HG03469 (cell line): ENCODE data around the gene SUB1.
"Not testable (repeated sequence)": the region's sequence is repeated elsewhere in the genome, so short reads cannot be mapped to it uniquely, and the experiment has no call there.

Experiments used
- ATAC-seq: cut with Tn5 transposase; IDR thresholded peaks from one replicate; pipeline ENCODE4 v1.9.1; 2021; ENCODE audit warnings: mild to moderate bottlenecking, moderate library complexity, moderate number of reproducible peaks; ENCODE audit not compliant: unreplicated experiment

The SUB1 gene

DNA sequence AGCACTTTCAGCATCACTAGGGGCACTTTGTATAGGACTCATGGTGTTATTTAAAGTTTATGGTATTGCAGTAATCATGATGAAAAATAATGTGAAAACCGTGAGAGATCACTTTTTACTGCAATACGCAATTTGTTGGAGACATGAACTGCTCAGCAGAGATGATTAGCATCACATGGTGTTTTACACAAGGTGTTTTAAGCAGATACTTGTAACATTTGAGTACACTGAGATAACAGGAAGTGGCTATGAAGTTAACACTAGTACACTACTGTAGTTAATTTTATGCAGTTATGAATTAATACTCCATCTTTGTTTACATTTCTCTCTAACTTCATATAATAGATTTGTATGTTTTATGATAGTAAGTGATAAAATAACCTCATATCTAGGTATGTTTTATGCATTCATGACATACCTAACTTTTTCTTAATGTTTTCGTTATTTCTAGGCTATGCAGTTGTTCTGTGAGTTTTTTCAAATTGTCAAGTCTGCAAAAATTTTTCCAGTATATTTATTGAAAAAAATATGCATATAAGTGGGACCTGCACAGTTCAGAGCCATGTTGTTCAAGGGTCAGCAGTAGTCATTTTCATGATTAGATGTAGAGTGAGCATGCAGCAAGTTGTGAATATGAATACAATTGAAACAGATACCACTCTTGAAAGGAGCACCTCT lies 13.0 kb downstream of the SUB1 start:
- no peak for ATAC-seq

- ATAC-seq: no peak
Observed at GRCh38 chr5:32598997-32599549, 13.7 kb downstream of the SUB1 start.

DNA sequence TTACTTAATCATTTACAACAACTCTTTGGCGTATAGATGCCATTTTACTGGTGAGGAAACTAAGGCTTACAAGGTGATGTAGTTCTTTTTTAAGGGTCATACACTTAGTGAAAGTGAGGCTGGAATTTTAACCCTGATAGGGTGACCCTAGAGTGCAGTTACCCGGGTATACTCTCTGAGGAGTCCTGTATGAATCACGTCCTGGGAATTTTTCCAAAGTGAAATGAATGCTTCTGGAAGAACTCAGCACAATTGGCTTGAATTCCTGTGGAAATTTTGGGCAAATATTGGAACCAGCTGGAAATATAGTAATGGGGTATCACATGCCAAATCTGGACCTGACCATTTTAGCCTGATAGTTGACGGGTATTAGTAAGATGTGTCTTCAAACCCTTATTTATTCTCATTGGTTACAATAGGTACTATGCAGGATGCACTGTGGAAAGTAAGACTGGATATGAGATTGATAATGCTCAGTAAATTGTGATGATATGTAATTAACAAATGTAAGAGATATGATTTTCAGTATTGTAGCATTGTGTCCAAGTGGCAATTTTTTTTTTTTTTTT lies 14.8 kb downstream of the SUB1 start:
- no peak for ATAC-seq

GRCh38 chr5:32601623-32602295 lies 16.4 kb downstream of the SUB1 start:
- no peak for ATAC-seq

GRCh38 chr5:32602906-32603305 lies 17.5 kb downstream of the SUB1 start:
- no peak for ATAC-seq

GRCh38 chr5:32604800-32605765 lies 19.7 kb downstream of the SUB1 start:
- no peak for ATAC-seq

GRCh38 chr5:32605766-32606152 lies 20.4 kb downstream of the SUB1 start:
- ATAC-seq: no peak

- ATAC-seq: no peak
Observed at GRCh38 chr5:32612134-32612888, 27.0 kb downstream of the SUB1 start.

DNA sequence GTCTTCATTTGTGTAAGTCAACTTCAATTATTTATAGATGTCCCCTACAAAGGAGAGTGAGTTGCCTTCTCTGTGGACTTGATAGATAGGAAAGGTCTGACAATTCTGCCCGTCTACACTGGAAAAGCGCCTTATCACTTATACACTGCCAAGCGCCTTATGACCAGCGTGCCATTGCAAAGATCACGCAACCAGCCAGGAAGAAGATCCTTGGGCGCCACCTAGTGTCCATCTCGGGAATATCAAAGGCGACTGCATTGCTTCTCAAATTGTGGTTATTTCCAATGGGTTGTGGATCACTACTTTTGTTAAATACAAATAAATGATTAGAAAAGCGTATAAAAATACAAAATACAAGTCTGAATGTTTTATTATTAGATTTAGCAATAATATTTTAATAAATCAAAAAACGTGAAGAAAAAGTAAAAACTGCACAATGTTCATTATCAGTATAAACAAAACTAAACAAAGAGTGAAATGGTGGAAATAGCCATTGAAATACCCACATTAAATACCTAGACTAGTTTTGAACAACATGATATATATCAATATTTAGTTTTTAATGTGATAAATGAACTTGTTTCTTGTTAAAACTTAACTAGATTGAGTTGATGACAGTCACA lies 27.8 kb downstream of the SUB1 start:
- ATAC-seq: no peak

- ATAC-seq: no peak
Observed at GRCh38 chr5:32615236-32615635, 29.9 kb downstream of the SUB1 start.

DNA sequence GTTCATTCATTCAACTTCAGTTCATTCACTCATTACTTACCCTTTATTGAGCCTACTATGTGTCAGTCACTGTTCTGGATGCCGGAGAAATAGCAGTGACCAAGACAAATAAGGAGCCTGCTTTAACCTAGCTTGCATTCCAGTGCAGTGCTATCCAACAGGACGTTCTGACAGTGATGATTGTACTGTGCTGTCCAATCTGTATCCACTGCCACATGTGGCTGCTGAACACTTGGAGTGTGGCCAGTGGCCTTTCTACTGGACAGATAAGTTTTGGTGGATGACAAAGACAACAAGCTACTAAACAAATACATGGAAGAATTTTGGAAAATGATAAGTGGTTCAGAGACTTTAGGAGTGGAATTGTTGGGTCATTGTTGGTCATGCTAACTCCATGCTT lies 33.6 kb downstream of the SUB1 start:
- no peak for ATAC-seq

DNA sequence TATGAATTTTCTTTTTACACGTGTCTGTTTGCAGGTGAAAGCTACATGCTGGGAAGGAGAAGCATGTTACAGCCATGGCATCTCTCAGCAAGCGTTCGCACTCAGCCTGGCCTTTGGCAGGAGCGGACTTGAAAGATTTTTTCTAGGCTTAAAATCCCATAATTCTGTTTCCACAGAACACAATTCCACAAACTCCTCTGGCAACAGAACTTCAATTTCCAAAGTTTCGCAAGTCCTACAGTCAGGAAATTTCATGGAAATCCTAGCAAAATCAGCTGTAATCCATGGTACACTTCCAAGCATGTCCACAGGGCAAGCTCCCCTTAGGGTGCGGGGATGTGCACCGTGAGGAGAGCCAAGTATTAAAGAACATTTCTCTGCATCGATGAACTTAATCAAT lies 35.9 kb downstream of the SUB1 start:
- no peak for ATAC-seq

DNA sequence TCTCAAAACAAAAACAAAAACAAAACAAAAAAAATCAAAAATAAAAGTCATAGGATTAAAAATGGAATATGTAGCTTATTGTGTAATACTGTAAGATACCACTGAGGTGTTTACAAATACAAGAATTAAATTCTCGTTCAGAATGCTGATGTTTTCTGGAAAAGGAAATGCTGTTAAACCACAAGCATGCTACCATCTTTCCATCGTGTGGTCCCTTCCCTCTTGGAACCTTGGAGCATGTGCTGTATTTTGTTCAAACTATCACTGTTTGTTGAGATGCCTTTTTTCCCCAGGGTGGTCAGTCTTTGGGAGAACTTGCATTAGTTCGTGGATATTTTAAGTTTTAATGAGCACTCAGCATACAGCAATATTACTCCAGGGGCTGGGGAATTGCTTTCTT lies 39.7 kb downstream of the SUB1 start:
- ATAC-seq: no peak

- ATAC-seq: no peak
Observed at GRCh38 chr5:32625547-32625946, 40.2 kb downstream of the SUB1 start.

DNA sequence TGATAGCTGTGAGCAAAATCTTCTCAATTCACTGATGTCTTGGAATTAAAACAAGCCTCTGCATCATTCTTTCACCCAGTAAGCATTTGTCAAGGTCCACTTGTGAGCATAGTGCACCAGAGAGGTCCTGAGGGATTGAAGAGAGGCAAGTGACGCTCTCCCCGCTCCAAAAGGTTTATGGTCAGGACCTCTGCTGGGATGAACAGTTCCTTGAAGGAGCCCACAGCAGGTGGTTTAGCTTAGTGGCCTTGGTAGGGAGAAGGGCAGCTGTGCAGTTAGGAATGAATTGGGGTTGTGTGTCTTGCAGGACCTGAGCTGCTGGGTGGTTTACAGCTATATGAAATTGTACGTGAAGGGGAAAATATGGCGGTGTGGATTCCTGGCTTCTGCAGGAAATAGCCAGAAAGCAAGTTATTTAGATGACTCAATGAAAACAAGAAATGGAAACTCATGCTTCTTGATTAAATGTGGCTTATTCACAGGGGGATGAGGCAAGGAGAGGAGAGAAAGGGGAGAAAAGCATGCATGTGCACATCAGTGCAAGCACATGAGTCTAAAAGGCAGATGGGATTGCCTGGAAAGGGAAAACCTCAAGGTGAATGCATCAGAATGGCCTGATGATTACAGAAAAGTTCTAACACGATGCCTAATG lies 42.0 kb downstream of the SUB1 start:
- ATAC-seq: no peak

DNA sequence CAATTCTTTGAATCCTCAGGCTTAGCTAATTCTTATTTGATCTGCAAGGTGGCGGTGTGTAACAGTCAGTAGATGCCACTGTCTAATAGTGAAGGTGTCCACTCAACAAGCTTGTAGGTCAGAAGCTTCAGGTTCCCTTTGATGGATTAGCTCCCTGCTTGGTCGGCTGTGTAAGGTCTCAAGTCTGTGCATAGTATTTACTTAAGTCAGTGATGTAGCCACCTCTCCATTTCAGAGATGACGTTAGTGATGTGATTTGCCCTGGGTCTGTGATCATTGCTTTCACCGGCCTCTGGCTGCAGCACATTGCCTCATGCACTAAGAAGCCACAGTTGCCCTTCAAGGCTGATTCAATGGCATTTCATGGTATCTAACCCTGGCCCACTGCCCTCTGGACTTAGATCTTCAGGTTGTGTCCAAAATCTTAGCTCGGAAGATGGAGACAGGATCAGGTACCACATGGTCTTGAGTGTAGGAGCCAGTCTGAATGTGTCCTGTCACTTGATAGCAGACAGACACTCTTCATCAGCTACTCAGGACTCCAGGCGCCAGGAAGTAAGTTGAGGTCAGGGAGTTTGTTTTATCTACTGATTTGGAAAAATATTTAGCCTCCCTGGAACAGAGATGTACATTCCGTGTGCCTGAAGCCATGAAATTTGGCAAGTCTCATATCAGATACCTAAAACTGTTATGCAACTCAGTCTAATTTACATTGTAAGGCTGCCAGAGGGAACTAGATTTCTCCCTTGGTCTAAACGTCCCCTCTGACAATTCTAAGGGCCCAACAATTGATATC lies 42.9 kb downstream of the SUB1 start:
- no peak for ATAC-seq

DNA sequence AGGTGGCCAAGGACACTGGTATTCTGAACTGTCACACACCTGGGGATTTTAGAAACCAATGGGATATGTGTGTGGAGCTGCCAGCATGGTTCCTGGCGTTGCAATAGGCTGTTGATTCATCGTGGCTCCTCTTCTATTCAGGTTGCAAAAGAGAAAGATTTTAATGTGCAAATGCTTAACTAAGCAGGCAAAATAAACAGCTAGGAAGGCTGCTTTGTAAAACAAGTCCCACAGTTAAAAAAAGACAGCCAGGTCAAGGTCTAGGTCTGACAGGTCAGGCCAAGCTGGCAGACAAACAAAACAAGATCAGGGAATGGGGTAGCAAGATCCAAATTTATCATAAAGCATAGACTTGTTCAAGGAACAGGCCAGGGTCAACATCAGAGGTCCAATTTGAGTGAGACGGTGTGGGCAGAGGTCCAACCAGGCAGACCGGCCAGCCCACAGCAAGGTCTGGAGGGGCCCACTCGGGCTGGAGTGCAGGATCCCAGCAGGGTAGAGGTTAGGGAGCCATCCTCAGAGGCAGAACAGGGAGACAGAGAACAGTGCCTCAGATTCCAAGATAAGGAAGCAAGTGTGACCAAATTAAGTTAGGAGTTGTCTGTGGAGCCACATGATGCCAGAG lies 45.6 kb downstream of the SUB1 start:
- no peak for ATAC-seq

GRCh38 chr5:32633017-32633416 lies 47.7 kb downstream of the SUB1 start:
- not testable (repeated sequence) for ATAC-seq
